ENCODE data around the gene NCOA7. TPM values are rescaled to one million over a fixed set of nuclear protein-coding genes. Genes with fewer than 3 reads are reported as not detected.

NCOA7 gene
- total RNA-seq, 1 experiment from 2014 or later = 9.4 TPM

GRCh38 chr6:125959041-125959440, 168.3 kb downstream of the NCOA7 start:
- Histone ChIP-seq H3K27me3 (ENCODE audit: insufficient read depth, low read length) (no peaks in the 10 kb centered on the region), H3K4me2 (ENCODE audit: insufficient read depth, insufficient read length, low read length) (no peak overlapping the region), H3K23me2 (ENCODE audit: insufficient read length, low read depth, low read length, poor library complexity, severe bottlenecking) (no peaks in the 10 kb centered on the region), H3K9me3 (ENCODE audit: control insufficient read depth, low read depth, low read length) (no peaks in the 10 kb centered on the region), H3K4ac (ENCODE audit: low read depth, low read length) (no peak overlapping the region), H3T11ph (ENCODE audit: low read length) (no peak overlapping the region), H4K5ac (ENCODE audit: insufficient read length, low read depth, low read length) (no peak overlapping the region), H2AFZ (ENCODE audit: low read length) (no peak overlapping the region), H2BK20ac (ENCODE audit: low read depth, low read length, poor library complexity, severe bottlenecking) (no peak overlapping the region), H3K9ac (ENCODE audit: extremely low read depth, insufficient read length, low read length) (no peak overlapping the region), H2BK5ac (ENCODE audit: insufficient read length, low read length) (no peak overlapping the region), H3K23ac (ENCODE audit: insufficient read length, low read depth, low read length) (no peak overlapping the region), H4K8ac (replicated peaks; ENCODE audit: insufficient read length, low read depth, low read length) (no peak overlapping the region), H2AK5ac (ENCODE audit: insufficient read length, low read length) (no peak overlapping the region), H4K91ac (ENCODE audit: insufficient read length, low read depth, low read length) (no peak overlapping the region), H2BK15ac (ENCODE audit: low read depth, low read length) (no peak overlapping the region), H3K14ac (ENCODE audit: insufficient read depth, low read length) (no peak overlapping the region), H4K20me1 (ENCODE audit: control insufficient read depth, insufficient read depth, insufficient read length) (no peaks in the 10 kb centered on the region), H2BK12ac (ENCODE audit: insufficient read length, low read depth, low read length) (no peak overlapping the region), H3K79me2 (ENCODE audit: insufficient read depth, low read length) (no peaks in the 10 kb centered on the region), H3K79me1 (ENCODE audit: insufficient read depth, low read depth, low read length, poor library complexity, severe bottlenecking) (no peaks in the 10 kb centered on the region), H3K4me1 (ENCODE audit: insufficient read depth, low read length) (0 out of 2 replicates have a peak, but pooled peaks cover 2% of the 10 kb centered on the region), H3K56ac (ENCODE audit: insufficient read length, low read depth, low read length) (no peak overlapping the region), H3K18ac (ENCODE audit: insufficient read length, low read depth, low read length) (no peak overlapping the region), H2BK120ac (ENCODE audit: low read depth, low read length, poor library complexity, severe bottlenecking) (no peak overlapping the region), H3K27ac (ENCODE audit: insufficient read length, low read depth, low read length) (no peak overlapping the region)
- DNase-seq = no peak
- Mint-ChIP-seq H3K9me3 (no peaks in the 10 kb centered on the region), H3K27me3 (ENCODE audit: low read depth) (no peaks in the 10 kb centered on the region; the same call in none of the 2 replicates), H3K4me1 (peaks cover 3% of the 10 kb centered on the region in 2 experiments; a peak in 2 of 4 replicates), H3K4me3 (no peak overlapping the region), H3K27ac (no peak overlapping the region), H3K36me3 (ENCODE audit: insufficient read depth in 1 of 3, low read depth in 3 of 3) (no peaks in the 10 kb centered on the region)
- no CpG with 5 or more reads among the region's 4 CpGs for WGBS (ENCODE audit: extremely low coverage, insufficient read length, low lambda C conversion rate)
- TF ChIP-seq, protein P1, sequence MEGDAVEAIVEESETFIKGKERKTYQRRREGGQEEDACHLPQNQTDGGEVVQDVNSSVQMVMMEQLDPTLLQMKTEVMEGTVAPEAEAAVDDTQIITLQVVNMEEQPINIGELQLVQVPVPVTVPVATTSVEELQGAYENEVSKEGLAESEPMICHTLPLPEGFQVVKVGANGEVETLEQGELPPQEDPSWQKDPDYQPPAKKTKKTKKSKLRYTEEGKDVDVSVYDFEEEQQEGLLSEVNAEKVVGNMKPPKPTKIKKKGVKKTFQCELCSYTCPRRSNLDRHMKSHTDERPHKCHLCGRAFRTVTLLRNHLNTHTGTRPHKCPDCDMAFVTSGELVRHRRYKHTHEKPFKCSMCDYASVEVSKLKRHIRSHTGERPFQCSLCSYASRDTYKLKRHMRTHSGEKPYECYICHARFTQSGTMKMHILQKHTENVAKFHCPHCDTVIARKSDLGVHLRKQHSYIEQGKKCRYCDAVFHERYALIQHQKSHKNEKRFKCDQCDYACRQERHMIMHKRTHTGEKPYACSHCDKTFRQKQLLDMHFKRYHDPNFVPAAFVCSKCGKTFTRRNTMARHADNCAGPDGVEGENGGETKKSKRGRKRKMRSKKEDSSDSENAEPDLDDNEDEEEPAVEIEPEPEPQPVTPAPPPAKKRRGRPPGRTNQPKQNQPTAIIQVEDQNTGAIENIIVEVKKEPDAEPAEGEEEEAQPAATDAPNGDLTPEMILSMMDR (conservative IDR thresholded peaks at IDR 0.05) = no peak
